Pulmonary artery endothelial cell (primary cell): Measurements from ENCODE around the gene AMN1. TPM values are rescaled to one million over a fixed set of nuclear protein-coding genes. Genes with fewer than 3 reads are reported as not detected.
A peak's percentile ranks its signal among the peaks of the same experiment; 100 is the strongest.
"Not testable (repeated sequence)": the region's sequence is repeated elsewhere in the genome, so short reads cannot be mapped to it uniquely, and the experiment has no call there.

ENCODE experiments used
- DNase-seq: peaks from one replicate; pipeline ENCODE4 v3.0.0-alpha.2; 2011; ENCODE audit warnings: low read depth, low spot score
- total RNA-seq: library from RNA; depleted of rRNA; stranded (reverse); fragments of >200 nt; gene quantifications from 2 replicates; pipeline ENCODE4 v1.2.3, GENCODE V29; 2014

Gene AMN1
- total RNA-seq, 1 donor from 2014 or later = 12.3 TPM

DNA sequence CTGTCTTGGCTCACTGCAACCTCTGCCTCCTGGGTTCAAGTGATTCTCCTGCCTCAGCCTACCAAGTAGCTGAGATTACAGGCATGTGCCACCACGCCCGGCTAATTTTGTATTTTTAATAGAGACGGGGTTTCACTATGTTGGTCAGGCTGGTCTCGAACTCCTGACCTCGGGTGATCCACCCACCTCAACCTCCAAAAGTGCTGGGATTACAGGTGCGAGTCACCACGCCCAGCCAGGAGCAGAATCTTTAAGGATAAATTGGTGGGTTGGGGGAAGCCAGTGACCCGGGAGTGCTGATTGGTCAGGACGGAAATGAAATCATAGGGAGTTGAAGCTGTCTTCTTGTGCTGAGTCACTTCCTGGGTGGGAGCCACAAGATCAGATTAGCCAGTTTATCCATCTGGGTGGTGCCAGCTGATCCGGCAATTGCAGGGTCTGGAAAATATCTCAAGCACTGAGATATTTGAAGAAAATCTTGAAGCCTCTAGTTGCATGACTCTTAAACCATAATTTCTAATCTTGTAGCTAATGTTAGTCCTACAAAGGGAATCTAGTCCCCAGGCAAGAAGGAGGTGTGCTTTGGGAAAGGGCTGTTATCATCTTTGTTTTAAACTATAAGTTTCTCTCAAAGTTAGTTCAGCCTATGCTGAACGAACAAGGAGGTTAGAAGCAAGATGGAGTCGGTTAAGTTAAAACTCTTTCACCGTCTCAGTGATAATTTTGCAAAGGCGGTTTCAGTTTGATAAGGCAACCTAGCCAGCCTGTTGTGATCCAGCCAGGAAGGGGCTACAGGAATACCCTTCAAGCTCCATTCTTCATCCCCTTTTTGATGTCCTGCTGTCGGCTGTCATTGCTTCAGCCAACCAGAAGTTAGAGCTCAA, 5.0 kb upstream of the AMN1 start:
- not testable (repeated sequence) for DNase-seq

DNA sequence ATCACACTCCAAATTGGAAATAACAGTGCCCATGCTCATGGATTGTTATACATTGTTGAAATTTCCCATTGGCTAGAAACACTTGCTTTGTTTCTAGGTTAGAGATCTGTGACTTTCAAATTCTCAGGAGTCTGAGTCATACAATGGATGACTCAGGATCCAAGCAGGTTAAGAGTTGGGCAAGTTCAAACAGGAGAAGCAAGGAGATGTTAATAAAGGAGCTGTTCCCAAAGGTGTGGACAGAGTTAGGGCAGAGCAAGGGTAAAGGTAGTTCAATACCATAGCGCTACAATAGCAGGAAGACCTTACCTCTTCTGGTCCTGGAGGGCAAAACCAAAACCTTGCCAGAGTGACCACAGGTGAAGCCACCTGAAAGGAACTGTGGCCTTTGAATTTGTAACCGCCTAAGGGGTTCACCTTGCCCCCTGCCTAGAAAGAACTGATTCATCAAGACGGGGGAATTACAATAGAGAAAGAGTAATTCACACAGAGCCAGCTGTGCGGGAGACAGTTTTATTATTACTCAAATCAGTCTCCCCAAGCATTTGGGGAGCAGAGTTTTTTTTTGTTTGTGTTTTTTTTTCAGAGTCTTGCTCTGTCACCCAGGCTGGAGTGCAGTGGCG, 4.2 kb upstream of the AMN1 start:
- DNase-seq = peak; percentile 72

DNA sequence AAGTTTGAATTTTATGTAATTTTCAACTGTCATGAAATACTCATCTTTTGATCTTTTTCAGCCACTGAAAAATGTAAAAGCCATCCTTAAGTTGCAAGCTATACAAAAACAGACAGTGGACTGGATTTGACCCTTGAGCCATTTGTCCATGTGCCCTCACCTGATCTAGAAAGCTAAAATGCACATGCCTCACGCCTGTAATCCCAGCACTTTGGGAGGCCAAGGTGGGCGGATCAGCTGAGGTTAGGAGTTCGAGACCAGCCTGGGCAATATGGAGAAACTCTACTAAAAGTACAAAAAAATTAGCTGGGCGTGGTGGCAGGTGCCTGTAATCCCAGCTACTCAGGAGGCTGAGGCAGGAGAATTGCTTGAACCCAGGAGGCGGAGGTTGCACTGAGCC, 2.4 kb upstream of the AMN1 start:
- DNase-seq = not testable (repeated sequence)

DNA sequence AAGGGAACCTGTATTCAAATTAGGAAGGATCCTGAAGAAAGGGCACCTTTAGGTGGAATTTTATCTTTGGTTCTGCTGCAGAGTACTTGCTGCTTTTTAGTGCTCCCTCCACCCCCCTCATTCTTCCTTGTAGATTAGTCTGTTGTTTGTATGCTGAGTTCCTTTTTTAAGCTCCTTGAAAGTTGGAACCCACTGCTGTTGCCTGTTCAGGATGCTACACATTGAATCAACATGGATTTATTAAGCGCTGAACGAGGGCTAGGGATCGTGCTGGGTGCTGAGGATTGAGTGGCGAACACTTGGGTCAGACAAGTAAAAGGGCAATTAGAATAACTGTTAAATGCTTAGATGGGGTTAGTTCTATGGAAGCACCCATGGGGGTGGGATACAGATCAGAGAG, 884 bp upstream of the AMN1 start:
- no peak for DNase-seq

DNA sequence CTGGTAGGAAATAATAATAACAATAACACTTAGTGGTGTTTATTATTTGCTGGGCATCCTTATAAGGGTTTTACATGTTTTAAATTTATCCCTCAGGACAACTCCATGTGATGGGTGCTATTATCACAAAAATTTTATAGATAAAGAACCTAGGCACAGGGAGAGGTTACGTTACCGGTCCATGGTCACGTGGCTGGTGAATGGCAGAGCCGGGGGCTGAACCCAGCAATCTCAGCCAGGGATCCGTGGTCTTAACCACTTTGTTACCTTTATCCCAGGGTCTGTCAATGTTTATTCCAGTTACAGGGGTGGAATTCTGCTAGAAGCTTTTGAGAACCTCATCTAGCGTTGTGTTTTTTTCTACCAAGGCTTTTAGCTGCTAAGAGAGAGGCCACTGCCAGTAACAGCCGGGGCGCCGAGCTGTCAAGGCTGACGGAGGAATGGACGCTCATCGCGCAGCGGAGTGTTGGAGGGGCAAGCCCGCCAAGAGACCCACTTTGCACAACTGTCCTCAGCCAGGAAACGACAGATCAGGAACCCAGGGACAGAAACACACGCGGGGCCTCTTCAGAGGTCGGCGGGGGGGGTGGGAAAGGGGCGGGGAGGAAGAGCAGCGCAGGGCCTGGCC, 418 bp downstream of the AMN1 start:
- no peak for DNase-seq

DNA sequence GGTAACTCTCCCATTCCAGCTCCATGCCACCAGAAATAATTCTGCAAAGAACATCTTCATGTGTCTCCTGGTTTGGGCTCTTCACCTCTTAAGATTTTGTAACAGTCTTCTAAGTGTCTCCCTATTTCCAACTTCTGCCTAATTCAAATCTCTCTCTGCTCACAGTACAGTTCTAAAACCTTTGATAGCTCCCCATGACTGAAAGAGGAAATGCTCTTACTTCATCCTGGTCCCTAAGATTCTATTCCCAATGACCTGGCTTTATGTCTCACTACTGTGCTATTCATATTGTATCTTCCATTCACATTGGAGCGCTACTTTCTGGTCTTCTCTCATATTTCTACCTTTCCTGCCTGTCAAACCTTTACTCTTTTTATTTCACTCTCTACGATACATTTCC, 1.6 kb downstream of the AMN1 start:
- DNase-seq = no peak

DNA sequence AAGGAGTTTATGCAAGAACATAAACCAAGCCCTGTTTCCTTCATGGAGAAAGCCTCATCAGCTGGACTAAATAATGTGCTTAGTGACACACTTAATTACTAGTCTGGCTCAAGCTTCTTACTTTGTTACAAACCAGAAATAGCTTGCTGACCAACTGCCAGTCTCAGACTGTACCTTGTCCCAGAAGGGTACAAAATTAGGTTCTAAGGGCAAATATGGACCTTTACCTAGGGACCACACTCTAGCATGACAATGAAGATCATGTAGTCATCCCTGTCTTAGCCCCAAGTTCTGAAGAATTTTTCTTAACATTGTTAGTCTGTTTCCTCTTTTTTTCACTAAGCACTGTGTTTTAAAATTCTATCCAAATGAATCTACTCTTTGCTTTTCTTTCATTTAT, 2.2 kb downstream of the AMN1 start:
- DNase-seq = no peak

DNA sequence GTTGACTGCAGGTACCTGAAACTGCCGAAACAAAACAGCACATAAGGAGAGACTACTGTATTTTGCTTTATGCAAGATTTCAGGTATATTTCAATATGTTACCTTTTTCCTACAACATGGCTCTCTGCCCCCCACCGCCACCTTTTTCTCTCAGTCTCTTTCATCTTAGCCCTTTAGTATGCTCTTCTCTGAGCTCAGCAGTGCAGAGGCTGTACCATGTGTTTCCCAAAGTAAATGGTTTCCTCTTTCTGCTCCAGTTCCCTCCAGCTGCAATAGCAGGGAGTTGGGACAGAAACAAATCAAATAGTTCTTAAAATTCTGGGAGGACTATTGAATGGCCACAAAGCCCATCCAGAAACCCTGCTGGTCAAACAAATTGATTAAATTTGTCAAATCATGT, 4.3 kb downstream of the AMN1 start:
- DNase-seq = no peak

DNA sequence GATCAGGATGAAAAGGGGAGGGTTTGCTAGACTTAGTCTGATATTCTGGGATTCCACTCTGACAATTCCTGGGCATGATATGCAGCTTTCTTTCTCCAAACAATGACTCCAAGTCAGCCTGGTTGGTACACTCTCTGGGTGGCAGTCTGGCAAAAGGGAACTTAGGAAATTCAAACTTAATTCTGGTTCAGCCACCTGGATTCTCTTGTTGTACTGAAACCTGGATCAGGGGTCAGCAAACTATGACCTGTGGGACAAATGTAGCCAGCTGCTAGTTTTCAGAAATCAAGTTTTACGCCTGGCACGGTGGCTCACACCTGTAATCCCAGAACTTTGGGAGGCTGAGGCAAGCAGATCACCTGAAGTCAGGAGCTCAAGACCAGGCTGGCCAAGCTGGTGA, 6.2 kb downstream of the AMN1 start:
- no peak for DNase-seq

DNA sequence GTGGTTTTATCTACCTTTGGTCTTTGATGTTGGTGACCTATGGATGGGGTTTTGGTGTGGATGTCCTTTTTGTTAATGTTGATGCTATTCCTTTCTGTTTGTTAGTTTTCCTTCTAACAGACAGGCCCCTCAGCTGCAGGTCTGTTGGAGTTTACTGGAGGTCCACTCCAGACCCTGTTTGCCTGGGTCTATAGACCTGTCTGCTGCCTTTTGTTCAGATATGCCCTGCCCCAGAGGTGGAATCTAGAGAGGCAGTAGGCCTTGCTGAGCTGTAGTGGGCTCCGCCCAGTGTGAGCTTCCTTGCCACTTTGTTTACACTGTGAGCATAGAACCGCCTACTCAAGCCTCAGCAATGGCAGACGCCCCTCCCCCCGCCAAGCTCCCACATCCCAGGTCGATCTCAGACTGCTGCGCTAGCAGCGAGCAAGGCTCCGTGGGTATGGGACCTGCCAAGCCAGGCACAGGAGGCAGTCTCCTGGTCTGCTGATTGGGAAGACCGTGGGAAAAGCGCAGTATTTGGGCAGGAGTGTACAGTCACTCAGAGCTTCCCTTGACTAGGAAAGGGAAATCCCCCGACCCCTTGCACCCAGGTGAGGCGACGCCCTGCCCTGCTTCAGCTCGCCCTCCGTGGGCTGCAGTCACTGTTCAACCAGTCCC, 10.2 kb downstream of the AMN1 start:
- not testable (repeated sequence) for DNase-seq

DNA sequence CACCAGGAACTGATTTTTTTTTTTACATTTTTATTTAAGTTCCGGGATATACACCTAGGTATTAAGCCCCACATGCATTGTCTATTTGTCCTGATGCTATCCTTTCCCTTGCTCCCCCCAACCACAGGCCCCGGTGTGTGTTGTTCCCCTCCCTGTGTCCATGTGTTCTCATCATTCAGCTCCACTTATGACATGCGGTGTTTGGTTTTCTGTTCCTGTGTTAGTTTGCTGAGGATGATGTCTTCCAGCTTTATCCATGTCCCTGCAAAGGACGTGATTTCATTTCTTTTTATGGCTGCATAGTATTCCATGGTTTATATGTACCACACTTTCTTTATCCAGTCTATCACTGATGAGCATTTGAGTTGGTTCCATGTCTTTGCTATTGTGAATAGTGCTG, 11.8 kb downstream of the AMN1 start:
- DNase-seq = not testable (repeated sequence)

DNA sequence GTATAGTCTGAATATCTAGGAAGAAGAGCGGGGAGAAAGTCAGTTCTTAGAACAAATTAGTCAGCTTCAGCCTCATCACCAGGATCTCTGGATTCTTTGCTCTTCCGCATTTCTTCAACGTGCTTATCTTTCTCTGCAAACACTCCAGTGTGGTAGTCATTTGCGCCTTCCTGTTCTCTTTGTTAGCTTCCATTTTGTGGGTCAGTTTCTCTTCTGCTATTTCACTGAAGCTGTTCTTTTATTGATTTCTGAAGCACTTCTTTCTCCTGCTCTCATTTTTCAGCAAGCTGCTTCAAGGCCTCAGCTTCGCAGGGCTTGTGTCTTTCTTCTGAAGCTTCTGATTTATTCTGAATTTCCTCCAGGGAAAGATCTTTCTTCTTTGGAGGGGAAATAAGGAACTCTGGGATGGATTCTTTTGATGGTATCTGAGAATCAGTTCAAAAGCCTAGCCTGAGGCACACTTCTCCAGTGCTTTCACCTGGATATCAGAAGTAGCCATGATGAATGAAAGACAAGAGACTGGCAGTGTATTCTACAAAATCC, 13.5 kb downstream of the AMN1 start:
- DNase-seq = peak; percentile 54

DNA sequence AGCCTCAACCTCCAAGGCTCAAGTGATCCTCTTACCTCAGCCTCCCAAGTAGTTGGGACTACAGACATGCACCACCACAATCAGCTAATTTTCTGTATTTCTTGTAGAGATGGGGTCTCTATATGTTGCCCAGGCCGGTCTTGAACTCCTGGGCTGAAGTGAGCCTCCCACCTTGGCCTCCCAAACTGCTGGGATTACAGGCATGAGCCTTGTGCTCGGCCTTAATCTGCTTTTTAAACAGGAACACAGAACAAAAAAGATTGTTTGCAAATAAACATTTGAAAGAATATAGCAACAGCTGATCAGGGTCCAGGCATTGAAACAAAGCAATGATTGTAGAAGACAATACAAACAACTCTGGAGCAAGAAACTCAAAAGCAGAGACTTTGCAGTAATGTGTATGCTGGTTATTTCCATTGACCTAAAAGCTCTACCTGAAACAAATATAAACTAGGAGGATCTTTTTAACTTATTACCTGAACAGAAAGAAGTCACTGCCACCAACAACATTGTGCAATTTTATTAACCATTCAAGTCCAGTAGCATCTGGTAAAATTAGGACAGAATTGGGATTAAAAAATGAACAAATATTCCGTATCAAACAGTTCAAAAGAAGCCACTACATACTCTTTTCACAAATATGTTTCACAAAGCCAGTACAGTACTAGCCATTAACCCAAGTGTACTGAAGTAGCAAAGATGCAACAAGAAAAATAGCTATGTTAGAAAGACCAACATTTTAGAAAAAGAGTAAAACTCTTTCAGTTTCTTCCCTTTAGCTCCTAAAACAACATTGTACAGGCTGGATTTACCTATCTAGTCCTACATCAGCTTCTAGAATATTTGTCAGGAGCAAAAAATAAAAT, 14.2 kb downstream of the AMN1 start:
- no peak for DNase-seq

DNA sequence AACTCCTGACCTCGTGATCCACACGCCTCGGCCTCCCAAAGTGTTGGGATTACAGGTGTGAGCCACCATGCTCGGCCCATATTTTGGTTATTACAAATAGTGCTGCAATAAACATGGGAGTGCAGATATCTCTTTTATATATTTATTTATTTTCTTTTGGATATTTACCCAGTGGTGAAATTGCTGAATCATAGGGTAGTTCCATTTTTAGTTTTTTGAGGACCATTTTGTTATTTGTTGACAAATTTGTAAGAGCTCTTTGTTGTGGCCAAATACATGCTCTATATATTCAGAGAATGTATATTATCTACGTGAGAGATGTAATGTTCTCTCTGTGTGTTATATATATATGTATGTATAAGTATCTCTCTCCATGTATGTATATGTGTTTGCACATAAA, 15.9 kb downstream of the AMN1 start:
- no peak for DNase-seq

DNA sequence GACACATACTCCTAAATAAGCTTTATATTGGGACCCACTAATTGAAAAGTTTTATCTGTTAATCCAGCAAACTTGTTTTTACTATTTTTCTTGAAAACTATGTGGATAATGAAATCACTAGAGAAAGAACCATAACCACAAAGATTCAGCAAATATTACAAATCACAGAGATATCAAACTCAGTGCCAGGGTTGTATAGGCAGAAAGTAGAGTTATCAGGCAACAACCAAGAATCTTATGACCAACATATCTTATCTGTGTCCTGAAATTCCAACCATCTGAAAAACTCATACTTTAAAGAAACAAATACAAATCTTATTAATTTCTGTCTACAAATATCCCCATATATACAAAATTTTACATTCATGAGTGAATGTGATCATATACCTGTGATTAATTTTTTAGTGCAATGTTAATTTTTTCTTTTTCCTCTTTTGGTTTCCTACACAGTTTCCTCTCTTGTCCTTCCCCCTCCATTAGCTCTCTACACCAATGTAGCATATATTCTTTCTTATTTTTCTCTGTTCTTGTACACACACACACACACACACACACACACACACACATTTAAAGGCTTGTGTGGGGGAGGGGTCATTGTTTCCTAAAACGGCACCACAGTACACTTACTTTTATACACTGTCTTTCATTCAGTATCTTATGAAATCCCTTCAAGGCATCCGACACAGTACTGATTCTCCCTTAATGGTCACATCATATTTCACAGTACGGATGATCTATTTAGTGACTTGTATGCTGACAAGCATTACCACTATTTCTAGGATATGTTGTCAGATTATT, 18.6 kb downstream of the AMN1 start:
- DNase-seq = no peak

DNA sequence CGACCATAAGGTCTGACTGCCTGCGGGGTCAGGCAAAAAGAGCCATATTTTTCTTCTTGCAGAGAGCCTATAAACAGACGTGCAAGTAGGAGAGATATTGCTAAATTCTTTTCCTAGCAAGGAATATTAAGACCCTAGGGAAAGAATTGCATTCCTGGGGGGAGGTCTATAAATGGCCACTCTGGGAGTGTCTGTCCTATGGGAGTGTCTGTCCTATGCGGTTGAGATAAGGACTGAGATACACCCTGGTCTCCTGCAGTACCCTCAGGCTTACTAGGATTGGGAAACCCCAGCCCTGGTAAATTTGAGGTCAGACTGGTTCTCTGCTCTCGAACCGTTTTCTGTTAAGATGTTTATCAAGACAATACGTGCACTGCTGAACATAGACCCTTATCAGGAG, 20.7 kb downstream of the AMN1 start:
- not testable (repeated sequence) for DNase-seq

DNA sequence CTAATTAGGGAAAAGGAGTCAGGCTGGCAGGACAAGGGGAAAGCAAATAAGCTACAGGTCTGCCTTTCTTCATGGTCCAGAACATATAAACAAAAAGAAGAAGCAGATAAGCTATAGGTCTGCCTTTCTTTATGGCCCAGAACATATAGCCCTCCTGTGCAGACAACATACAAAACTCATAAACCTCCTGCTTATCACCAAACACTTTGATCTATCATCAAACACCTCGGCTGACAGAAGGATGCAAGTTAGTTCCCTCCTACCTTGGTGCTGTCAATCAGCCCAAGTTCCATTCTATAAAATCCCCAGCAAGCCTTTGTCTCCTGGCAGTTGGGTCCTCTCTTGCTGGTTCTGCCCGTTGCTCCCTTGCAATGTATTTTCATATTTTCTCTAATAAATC, 23.2 kb downstream of the AMN1 start:
- no peak for DNase-seq

DNA sequence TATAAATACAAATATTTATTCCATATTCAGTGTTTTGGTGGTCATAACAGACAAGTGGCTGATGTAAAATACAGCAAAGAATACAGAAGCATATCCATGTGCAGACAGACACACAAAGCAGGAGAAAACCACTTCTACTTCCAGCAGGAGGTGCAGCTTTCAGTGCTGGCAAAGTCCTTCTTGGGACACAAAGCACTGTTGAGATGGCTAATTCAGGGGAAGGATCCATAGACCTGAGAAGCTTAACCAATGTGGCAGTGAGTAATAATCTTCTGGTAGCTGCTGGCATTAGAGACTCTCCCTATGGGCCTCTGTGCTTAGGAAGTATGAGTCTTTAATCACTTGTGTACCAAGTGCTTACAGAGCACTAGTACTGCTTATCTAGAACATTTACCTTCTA, 26.8 kb downstream of the AMN1 start:
- DNase-seq = no peak

DNA sequence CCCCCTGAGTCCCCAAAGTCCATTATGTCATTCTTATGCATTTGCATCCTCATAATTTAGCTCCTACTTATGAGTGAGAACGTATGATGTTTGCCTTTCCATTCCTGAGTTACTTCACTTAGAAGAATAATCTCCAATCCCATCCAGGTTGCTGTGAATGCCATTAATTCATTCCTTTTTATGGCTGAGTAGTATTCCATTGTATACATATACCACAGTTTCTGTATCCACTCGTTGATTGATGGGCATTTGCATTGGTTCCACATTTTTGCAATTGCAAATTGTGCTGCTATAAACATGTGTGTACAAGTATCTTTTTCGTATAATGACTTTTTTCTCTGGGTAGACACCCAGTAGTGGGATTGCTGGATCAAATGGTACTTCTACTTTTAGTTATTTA, 38.9 kb downstream of the AMN1 start:
- not testable (repeated sequence) for DNase-seq

DNA sequence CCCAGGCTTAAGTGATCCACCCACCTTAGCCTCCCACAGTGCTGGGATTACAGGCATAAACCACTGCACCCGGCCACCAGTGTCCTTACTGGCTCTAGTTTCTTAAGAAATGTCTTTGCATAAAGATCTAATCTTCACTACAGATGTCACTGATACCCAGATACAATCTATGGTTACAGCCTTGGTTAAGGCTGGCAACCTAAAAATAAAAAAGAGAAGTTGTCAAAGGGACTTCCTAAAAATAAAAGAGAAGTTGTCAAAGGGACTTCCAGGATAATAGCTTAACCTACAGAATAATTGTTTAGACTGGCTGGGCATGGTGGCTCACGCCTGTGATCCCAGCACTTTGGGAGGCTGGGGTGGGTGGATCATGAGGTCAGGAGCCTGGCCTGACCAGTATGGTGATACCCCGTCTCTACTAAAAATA, 41.7 kb downstream of the AMN1 start:
- DNase-seq = no peak
